Neural cell (in vitro differentiated cells): ENCODE results near the gene LYPD6. TPM values are rescaled to one million over a fixed set of nuclear protein-coding genes. Genes with fewer than 3 reads are reported as not detected.

Experiments
- H2AFZ ChIP-seq: fragments of 200-600, 300-800 bp; sonication (generic), shearing (Covaris generic); 2 replicates; pipeline ENCODE4 v1.6.0; 2014; ENCODE audit warnings: low read depth, mild to moderate bottlenecking, antibody characterized with exemption, low read length, moderate library complexity
- H3F3A ChIP-seq: fragments of 200-600 bp; shearing (Covaris generic); 2 replicates; pipeline ENCODE4 v1.6.1; 2016; ENCODE audit warnings: mild to moderate bottlenecking, moderate library complexity, mixed read lengths, antibody characterized with exemption, low read length; ENCODE audit not compliant: insufficient read depth, poor library complexity, severe bottlenecking
- H3K27ac ChIP-seq: fragments of 200-600, 300-800 bp; sonication (generic), shearing (Covaris generic); 2 replicates; pipeline ENCODE4 v1.5.1; 2014; ENCODE audit warnings: mild to moderate bottlenecking, low read length, moderate library complexity
- H3K27me3 ChIP-seq: fragments of 300-800, 200-600 bp; sonication (generic), shearing (Covaris generic); 2 replicates; pipeline ENCODE4 v1.6.0; 2014; ENCODE audit warnings: mild to moderate bottlenecking, low read depth, low read length, moderate library complexity; ENCODE audit not compliant: insufficient read depth
- H3K36me3 ChIP-seq: fragments of 300-800, 200-600 bp; sonication (generic), shearing (Covaris generic); 2 replicates; pipeline ENCODE4 v1.5.1; 2014; ENCODE audit warnings: mild to moderate bottlenecking, antibody characterized with exemption, low read length, moderate library complexity; ENCODE audit not compliant: insufficient read depth
- H3K4me2 ChIP-seq: fragments of 300-800, 200-600 bp; sonication (generic), shearing (Covaris generic); 2 replicates; pipeline ENCODE4 v1.6.0; 2014; ENCODE audit warnings: mild to moderate bottlenecking, low read length
- H3K4me3 ChIP-seq: fragments of 300-800, 200-600 bp; sonication (generic), shearing (Covaris generic); 2 replicates; pipeline ENCODE4 v1.5.1; 2014; ENCODE audit warnings: mild to moderate bottlenecking, low read length, moderate library complexity
- H3K79me2 ChIP-seq: fragments of 200-600 bp; shearing (Covaris generic); replicated peaks from 2 replicates; pipeline ENCODE4 v1.6.0; 2014; ENCODE audit warnings: mild to moderate bottlenecking, low read length, moderate library complexity; ENCODE audit not compliant: insufficient read depth
- H3K9ac ChIP-seq: fragments of 300-800, 200-600 bp; sonication (generic), shearing (Covaris generic); 2 replicates; pipeline ENCODE4 v1.6.1; 2016; ENCODE audit warnings: mild to moderate bottlenecking, low read length, mixed read lengths
- H3K9me2 ChIP-seq: fragments of 200-600 bp; shearing (Covaris generic); 2 replicates; pipeline ENCODE4 v1.6.1; 2016; ENCODE audit warnings: mild to moderate bottlenecking, low read length, mixed read lengths; ENCODE audit not compliant: insufficient read depth
- H3K9me3 ChIP-seq: fragments of 200-600, 300-800 bp; sonication (generic), shearing (Covaris generic); 2 replicates; pipeline ENCODE4 v1.6.1; 2016; ENCODE audit warnings: mild to moderate bottlenecking, mixed run types, low read length, moderate library complexity, mixed read lengths
- H4K20me1 ChIP-seq: fragments of 200-600 bp; shearing (Covaris generic); 2 replicates; pipeline ENCODE4 v1.6.1; 2016; ENCODE audit warnings: mild to moderate bottlenecking, mixed run types; ENCODE audit not compliant: insufficient read depth
- EP300 ChIP-seq: fragments of 450-650 bp; conservative IDR thresholded peaks from 2 replicates; pipeline ENCODE4 v1.6.1; 2014; ENCODE audit warnings: antibody characterized with exemption, mild to moderate bottlenecking, moderate library complexity; ENCODE audit not compliant: poor library complexity, severe bottlenecking
- EZH2 ChIP-seq: fragments of 200-600, 300-800 bp; shearing (Covaris generic), sonication (generic); IDR thresholded peaks from 2 replicates; pipeline ENCODE4 v1.6.1; 2014; ENCODE audit warnings: antibody characterized with exemption, low read length, borderline replicate concordance, mild to moderate bottlenecking; ENCODE audit not compliant: insufficient read depth, poor library complexity, severe bottlenecking
- MXI1 ChIP-seq: fragments of 450-650 bp; conservative IDR thresholded peaks from 2 replicates; pipeline ENCODE4 v1.6.1; 2014; ENCODE audit warnings: antibody characterized with exemption, mild to moderate bottlenecking; ENCODE audit not compliant: poor library complexity, severe bottlenecking
- POLR2AphosphoS5 ChIP-seq: IDR thresholded peaks from 2 replicates; pipeline ENCODE4 v1.6.1; 2012
- RAD21 ChIP-seq: fragments of 450-650 bp; conservative IDR thresholded peaks from 2 replicates; pipeline ENCODE4 v1.6.1; 2014; ENCODE audit warnings: antibody characterized with exemption, mild to moderate bottlenecking, moderate library complexity
- REST ChIP-seq: IDR thresholded peaks from 2 replicates; pipeline ENCODE4 v1.6.1; 2012; ENCODE audit warnings: borderline replicate concordance
- SMC3 ChIP-seq: fragments of 450-650 bp; conservative IDR thresholded peaks from 2 replicates; pipeline ENCODE4 v1.6.1; 2014; ENCODE audit warnings: antibody characterized with exemption, mild to moderate bottlenecking, moderate library complexity; ENCODE audit not compliant: poor library complexity
- TAF1 ChIP-seq: IDR thresholded peaks from 2 replicates; pipeline ENCODE4 v1.6.1; 2012; ENCODE audit warnings: low read depth
- polyA plus RNA-seq: library from polyadenylated mRNA; depleted of rRNA; stranded (reverse); fragments of >200 nt; gene quantifications from 2 replicates; pipeline ENCODE4 v1.2.3, GENCODE V29; 2014
- TF ChIP-seq, protein P1 (sequence below): fragments of 450-650 bp; IDR thresholded peaks from 2 replicates; pipeline ENCODE4 v1.5.1; 2014; ENCODE audit warnings: antibody characterized with exemption, mild to moderate bottlenecking, moderate library complexity; ENCODE audit not compliant: poor library complexity, severe bottlenecking

The LYPD6 gene
- polyA plus RNA-seq, 1 donor from 2014 or later: 2.3 TPM

DNA sequence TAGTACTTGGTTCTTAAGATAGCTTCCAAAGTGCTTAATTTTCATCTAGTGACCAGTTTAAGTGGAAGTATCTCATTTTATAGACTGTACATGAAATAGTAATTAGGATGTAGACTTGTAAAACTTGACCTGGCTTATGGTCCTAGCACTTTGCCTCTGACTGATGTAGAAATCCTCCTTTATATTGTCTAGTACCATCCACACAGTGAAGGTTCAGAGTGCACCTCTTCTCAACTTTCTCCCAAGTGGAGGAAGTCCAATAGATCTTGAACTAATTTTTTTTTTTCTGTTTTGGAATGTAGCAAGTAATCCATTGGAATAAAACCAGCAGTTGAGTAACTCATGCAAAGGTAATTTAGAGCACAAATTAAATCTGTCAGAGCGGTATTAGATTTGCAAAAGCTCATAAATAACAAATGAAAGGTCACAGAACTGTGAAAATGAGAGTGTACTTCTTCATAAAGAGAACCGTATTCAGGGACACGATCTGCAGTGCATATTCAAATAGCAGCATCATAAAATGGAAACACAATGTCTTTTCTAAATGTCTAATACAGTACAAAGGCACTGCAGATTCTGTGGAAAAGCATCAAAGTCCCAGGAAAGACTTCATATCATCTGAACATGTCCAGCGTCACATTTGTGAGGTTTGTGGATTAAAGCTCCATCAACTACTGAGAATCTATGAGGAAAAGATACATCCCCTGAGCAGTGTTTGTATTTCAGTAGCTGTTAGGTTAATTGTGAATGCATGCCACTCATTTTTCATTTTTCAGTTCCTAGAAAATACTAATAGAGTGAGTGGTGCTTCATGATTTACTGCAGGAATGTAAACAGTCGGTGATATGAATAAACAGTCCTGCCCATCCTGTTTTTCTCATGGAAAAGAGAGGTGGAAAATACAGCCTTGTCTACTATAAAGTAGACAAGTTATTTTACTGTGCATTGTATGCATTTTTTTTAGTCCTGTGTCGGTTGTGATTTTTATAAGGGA lies 100.7 kb downstream of the LYPD6 start (continued):
- no peak for TF ChIP-seq RAD21

DNA sequence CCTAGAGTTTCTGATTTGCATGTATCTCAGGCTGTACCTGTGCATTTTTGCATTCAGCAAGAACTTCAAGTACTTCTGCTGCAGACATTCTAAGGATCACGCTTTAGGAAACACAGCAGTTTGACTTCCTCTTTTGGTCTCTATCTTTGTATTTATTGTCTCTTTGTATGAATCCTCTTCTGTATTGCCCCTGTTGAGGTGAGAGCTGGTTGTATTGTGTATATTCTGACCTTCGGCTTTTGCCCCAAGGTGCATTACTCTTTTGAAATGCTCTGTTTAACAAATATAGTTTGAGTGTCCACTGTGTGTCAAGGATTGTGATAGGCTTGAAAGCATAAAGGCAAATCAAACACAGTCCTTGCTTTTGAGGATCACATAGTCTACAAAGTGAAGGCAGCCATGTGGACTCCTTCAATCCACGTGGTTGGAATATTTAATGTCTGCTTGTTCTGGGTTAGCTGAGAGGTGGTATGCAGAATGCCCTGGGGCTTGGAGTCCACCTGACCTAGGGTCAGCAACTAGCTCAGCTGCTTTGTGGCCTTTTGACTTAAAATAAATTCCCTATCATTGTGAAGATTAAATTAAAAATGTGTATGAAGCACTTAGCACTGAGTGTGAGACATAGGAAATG lies 108.1 kb downstream of the LYPD6 start:
- Histone ChIP-seq H3K27me3 (no peaks in the 10 kb centered on the region), H3F3A (no peaks in the 10 kb centered on the region)
- TF ChIP-seq MXI1 (no peak), EZH2 (no peak), TAF1 (no peak), SMC3 (no peak), REST (no peak), POLR2AphosphoS5 (no peak), EP300 (no peak), RAD21 (no peak)
- TF ChIP-seq, protein P1, sequence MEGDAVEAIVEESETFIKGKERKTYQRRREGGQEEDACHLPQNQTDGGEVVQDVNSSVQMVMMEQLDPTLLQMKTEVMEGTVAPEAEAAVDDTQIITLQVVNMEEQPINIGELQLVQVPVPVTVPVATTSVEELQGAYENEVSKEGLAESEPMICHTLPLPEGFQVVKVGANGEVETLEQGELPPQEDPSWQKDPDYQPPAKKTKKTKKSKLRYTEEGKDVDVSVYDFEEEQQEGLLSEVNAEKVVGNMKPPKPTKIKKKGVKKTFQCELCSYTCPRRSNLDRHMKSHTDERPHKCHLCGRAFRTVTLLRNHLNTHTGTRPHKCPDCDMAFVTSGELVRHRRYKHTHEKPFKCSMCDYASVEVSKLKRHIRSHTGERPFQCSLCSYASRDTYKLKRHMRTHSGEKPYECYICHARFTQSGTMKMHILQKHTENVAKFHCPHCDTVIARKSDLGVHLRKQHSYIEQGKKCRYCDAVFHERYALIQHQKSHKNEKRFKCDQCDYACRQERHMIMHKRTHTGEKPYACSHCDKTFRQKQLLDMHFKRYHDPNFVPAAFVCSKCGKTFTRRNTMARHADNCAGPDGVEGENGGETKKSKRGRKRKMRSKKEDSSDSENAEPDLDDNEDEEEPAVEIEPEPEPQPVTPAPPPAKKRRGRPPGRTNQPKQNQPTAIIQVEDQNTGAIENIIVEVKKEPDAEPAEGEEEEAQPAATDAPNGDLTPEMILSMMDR: no peak

DNA sequence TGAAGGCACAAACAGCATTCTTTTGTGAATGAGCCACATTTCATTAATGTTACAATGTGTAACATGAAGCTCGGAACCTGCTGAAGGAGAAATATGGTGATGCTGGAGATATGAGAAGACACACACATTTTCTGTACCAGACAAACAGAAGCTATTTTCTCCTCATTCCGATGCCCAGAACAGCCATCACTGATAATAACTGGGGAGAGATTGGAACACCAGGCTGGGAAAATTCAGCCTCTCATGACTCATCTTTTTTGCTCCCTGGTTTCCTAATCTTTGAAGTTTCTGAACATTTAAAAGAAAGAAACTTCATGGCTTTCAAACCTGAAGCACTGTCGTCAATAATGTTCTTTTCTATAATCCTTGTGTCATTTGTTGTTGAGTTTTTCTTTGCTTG lies 110.9 kb downstream of the LYPD6 start:
- Histone ChIP-seq H3K4me2 (no peak overlapping the region), H3F3A (no peaks in the 10 kb centered on the region), H3K9me2 (no peaks in the 10 kb centered on the region), H2AFZ (no peak overlapping the region), H3K79me2 (no peaks in the 10 kb centered on the region), H3K9me3 (no peaks in the 10 kb centered on the region), H3K9ac (no peak overlapping the region), H3K4me3 (no peak overlapping the region), H4K20me1 (no peaks in the 10 kb centered on the region), H3K27ac (no peak overlapping the region), H3K36me3 (no peaks in the 10 kb centered on the region), H3K27me3 (no peaks in the 10 kb centered on the region)
- no peak for TF ChIP-seq TAF1
- TF ChIP-seq EP300: no peak
- TF ChIP-seq EZH2: no peak
- TF ChIP-seq REST: no peak
- no peak for TF ChIP-seq MXI1
- TF ChIP-seq SMC3: no peak
- TF ChIP-seq POLR2AphosphoS5: no peak
- TF ChIP-seq, protein P1: no peak
- TF ChIP-seq RAD21: no peak

More for the DNA sequence above, 108.1 kb downstream of the LYPD6 start:
- Histone ChIP-seq H3K9ac (no peak overlapping the region), H4K20me1 (no peaks in the 10 kb centered on the region), H3K9me2 (no peaks in the 10 kb centered on the region), H2AFZ (no peak overlapping the region), H3K79me2 (no peaks in the 10 kb centered on the region), H3K9me3 (no peaks in the 10 kb centered on the region), H3K27ac (no peak overlapping the region), H3K36me3 (no peaks in the 10 kb centered on the region), H3K4me2 (no peak overlapping the region), H3K4me3 (no peak overlapping the region)
